ENCODE measurements around the gene FAM222B. TPM values are rescaled to one million over a fixed set of nuclear protein-coding genes. Genes with fewer than 3 reads are reported as not detected.

FAM222B gene
- total RNA-seq, 1 experiment from 2014 or later: 32.4 TPM

DNA sequence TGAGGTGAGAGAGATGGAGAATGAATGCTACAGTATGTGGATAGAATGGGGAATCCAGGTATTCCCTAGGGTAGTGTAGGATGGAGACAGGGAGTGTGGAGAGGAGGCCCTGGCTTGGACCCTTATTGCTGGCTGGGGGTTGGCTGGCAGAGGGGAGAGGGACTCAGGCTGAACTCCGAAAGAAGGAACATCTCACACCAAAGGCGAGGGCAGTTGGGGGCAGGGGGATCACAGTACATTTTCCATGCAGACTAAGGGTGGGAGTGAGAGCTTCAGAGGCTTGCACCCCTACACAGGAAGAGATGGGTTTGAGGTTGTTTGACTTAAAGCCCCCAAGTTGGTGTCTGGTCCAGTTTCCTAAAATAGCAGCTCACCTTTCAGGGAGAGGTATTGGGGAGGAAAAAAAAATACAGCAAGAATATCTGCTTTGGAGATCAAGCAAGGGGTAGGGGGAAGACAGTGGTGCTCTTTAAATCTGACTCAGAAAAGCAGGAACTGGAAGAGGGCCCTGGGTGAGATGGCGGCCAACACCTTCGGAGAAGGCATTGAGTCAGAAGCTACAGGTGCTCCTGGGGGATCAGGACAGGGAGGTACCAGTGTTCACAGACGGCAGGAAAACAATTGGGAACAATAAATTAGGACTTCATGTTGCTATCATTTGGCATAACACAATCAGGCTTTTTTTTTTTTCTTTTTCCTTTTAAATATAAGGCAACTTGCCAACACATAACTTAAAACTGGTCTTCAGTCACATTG lies 86.4 kb downstream of the FAM222B start:
- Histone ChIP-seq H3K36me3 (replicated peaks; ENCODE audit: control insufficient read depth, insufficient read depth, low read length) (peaks cover 22% of the 10 kb centered on the region), H3K4me3 (ENCODE audit: insufficient read depth, low read depth, low read length) (no peak overlapping the region), H3K27me3 (ENCODE audit: control insufficient read depth, insufficient read depth, low read length) (no peaks in the 10 kb centered on the region)
- no peak for DNase-seq

DNA sequence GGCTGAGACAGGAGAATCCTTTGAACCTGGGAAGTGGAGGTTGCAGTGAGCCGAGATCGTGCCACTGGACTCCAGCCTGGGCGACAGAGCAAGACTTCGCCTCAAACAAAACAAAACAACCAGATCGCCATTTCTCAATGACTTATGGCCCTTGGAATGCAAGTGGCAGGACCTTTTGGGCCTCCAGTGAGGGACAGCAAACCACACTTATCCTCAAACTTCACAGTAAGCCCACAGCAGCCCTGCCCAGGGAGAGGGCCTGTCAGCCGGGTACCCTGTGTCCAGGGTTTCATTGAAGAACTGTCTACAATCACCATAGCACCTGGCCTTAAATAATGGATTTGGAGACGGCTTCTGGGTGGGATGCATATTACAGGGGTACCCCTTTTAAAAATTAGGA lies 87.1 kb downstream of the FAM222B start:
- DNase-seq: no peak
- H3K36me3 ChIP-seq (replicated peaks; ENCODE audit: control insufficient read depth, insufficient read depth, low read length): peaks cover 28% of the 10 kb centered on the region

DNA sequence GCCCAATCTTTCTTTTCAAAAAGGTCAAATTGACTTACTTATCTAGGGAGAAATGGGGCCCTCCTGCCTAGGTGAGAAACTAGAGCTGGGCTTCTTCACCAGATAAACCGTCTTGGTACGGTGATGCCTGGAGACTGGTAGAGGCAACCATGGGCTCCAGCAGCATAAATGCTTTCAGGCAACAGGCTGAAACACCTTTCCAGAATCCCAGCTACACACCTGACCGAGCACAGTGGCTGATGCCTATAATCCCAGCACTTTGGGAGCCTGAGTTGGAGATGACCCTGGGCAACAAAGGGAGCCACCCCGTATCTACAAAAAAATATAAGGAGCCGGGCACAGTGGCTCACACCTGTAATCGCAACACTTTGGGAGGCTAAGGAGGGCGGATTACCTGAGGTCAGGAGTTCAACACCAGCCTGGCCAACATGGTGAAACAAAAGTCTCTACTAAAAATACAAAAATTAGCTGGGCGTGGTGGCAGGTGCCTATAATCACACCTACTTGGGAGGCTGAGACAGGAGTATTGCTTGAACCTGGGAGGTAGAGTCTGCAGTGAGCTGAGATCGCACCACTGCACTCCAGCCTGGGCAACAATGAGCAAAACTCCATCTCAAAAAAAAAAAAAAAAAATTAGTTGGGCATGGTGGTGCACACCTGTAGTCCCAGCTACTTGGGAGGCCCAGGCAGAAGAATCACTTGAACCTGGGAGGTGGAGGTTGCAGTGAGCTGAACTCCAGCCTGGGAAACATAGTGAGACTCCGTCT lies 90.8 kb downstream of the FAM222B start:
- Histone ChIP-seq H3K4me3 (ENCODE audit: insufficient read depth, low read depth, low read length) (no peak overlapping the region), H3K36me3 (replicated peaks; ENCODE audit: control insufficient read depth, insufficient read depth, low read length) (peaks cover 35% of the 10 kb centered on the region), H3K27me3 (ENCODE audit: control insufficient read depth, insufficient read depth, low read length) (no peaks in the 10 kb centered on the region)
- DNase-seq: no peak

More for the DNA sequence above, 87.1 kb downstream of the FAM222B start:
- no peaks in the 10 kb centered on the region for H3K27me3 ChIP-seq (ENCODE audit: control insufficient read depth, insufficient read depth, low read length)
- no peak overlapping the region for H3K4me3 ChIP-seq (ENCODE audit: insufficient read depth, low read depth, low read length)

DNA sequence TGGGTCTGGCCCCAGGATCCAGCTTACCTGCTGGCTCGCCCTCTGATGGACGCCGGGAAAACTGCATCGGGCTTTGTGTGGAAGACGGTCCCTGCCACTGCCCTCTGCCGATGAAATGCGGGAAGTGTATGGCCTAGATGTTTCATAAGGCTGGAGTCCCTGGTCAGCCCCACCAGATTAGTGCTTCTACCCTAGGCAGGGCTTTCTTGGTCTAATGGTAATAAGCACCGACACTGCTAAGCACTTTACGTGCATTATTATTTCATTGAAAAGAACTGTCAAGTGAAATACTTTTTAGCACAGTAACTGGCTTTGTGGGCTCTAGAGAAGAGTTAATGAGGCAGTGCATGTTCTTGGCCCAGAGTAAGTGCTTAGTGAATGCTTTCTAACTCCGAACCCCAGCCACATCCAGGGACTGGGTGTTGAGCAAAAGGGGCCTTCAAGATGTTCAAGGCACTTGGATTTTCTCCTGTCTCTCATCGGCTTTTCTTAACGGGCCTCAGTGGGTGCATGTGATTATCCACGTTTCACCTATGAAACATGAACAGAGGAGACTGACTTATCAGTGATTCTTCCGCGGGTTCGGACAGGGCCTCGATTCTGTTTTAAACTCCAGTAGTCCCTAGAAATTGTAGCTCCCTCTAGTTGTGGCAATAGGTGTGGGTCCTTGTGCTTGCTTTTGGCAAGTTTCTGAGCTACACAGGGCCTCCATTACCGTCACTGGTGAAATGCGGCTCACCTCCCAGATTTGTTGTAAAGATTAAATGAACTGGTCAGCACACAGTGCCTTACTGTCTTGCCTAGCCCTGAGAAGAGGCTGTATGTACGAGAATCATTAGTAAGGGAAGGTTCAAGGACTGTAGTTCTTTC lies 92.2 kb downstream of the FAM222B start:
- H3K36me3 ChIP-seq (replicated peaks; ENCODE audit: control insufficient read depth, insufficient read depth, low read length): peaks cover 41% of the 10 kb centered on the region
- H3K27me3 ChIP-seq (ENCODE audit: control insufficient read depth, insufficient read depth, low read length): no peaks in the 10 kb centered on the region
- H3K4me3 ChIP-seq (ENCODE audit: insufficient read depth, low read depth, low read length): no peak overlapping the region
- peak; percentile 86 for DNase-seq

DNA sequence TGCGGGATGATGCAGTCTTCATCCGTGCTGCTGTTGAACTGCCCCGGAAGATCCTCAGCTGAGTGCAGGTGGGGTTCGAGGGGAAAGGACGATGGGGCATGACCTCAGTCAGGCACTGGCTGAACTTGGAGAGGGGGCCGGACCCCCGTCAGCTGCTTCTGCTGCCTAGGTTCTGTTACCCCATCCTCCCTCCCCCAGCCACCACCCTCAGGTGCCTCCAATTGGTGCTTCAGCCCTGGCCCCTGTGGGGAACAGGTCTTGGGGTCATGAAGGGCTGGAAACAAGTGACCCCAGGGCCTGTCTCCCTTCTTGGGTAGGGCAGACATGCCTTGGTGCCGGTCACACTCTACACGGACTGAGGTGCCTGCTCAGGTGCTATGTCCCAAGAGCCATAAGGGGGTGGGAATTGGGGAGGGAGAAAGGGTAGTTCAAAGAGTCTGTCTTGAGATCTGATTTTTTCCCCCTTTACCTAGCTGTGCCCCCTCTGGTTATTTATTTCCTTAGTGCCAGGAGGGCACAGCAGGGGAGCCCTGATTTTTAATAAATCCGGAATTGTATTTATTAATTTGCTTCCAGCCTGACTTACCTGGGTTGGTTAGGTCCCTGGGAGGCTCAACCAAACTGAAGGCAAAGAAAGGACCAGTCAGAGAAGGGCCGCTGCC lies 92.9 kb downstream of the FAM222B start:
- Histone ChIP-seq H3K27me3 (ENCODE audit: control insufficient read depth, insufficient read depth, low read length) (no peaks in the 10 kb centered on the region), H3K4me3 (ENCODE audit: insufficient read depth, low read depth, low read length) (no peak overlapping the region), H3K36me3 (replicated peaks; ENCODE audit: control insufficient read depth, insufficient read depth, low read length) (peaks cover 41% of the 10 kb centered on the region)
- DNase-seq: no peak

DNA sequence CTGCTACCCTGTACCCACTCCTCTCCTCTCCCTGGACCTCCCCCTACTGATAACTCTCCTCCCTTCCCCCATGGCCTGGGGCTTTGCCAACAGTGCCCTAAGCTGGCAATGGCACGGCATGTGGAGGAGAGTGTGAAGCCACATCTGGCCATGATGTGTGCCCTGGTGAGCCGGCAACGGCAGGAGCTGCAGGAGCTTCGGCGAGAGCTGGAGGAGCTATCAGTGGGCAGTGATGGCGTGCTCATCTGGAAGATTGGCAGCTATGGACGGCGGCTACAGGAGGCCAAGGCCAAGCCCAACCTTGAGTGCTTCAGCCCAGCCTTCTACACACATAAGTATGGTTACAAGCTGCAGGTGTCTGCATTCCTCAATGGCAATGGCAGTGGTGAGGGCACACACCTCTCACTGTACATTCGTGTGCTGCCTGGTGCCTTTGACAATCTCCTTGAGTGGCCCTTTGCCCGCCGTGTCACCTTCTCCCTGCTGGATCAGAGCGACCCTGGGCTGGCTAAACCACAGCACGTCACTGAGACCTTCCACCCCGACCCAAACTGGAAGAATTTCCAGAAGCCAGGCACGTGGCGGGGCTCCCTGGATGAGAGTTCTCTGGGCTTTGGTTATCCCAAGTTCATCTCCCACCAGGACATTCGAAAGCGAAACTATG lies 93.6 kb downstream of the FAM222B start:
- DNase-seq: no peak
- no peaks in the 10 kb centered on the region for H3K27me3 ChIP-seq (ENCODE audit: control insufficient read depth, insufficient read depth, low read length)
- H3K4me3 ChIP-seq (ENCODE audit: insufficient read depth, low read depth, low read length): no peak overlapping the region
- H3K36me3 ChIP-seq (replicated peaks; ENCODE audit: control insufficient read depth, insufficient read depth, low read length): peaks cover 41% of the 10 kb centered on the region

DNA sequence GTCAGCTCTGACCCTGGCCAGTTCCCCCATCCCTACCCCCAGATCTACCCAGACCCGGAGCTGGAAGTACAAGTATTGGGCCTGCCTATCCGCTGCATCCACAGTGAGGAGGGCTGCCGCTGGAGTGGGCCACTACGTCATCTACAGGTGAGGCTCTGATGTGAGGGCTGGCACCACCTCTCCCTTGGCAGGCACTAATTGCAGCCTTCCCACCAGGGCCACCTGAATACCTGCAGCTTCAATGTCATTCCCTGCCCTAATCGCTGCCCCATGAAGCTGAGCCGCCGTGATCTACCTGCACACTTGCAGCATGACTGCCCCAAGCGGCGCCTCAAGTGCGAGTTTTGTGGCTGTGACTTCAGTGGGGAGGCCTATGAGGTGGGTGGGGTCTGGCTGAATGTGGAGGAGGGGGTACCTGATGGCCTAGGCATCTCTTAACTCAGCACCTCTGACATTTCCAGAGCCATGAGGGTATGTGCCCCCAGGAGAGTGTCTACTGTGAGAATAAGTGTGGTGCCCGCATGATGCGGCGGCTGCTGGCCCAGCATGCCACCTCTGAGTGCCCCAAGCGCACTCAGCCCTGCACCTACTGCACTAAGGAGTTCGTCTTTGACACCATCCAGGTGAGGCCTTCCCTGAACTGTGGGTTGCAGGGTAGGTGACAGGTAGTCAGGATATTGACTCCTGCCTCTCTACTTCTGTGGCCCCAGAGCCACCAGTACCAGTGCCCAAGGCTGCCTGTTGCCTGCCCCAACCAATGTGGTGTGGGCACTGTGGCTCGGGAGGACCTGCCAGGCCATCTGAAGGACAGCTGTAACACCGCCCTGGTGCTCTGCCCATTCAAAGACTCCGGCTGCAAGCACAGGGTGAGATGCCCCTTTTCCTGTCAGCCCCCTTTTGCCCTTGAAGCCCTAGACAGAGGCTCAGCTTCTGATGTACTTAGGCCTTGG lies 94.5 kb downstream of the FAM222B start:
- DNase-seq: no peak
- no peak overlapping the region for H3K4me3 ChIP-seq (ENCODE audit: insufficient read depth, low read depth, low read length)
- no peaks in the 10 kb centered on the region for H3K27me3 ChIP-seq (ENCODE audit: control insufficient read depth, insufficient read depth, low read length)
- peaks cover 41% of the 10 kb centered on the region for H3K36me3 ChIP-seq (replicated peaks; ENCODE audit: control insufficient read depth, insufficient read depth, low read length)

DNA sequence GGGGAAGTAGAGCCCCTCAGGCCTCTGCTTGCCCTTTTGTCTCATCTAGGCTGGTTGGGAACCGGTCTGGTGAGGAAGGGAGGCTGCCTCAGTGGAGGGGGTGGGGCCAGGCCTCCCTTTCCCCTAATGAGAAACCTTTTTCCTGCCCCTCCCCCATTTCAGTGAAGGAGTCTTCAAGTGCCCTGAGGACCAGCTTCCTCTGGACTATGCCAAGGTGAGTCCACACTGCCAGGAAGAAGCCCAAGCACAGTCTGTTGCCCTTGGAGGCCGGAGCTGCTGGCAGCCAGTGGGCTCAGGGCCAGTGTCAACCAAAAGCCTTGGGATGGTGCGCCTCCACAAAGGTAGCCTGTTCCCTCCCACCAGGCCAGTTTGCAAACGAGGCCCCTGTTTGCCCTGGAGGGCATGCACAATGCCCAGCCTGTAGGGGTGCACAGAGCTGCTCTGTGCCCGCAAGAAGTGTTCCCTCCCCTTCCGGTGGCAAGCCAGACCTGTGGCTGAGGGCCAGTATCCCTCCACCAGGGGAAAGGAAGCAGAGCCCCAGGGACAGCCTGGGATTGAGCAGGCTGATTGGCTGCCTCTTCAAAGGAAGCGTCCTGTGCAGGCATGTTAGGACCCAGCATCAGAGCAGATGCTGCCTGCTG lies 95.4 kb downstream of the FAM222B start:
- peak; percentile 63 for DNase-seq
- Histone ChIP-seq H3K4me3 (ENCODE audit: insufficient read depth, low read depth, low read length) (no peak overlapping the region), H3K36me3 (replicated peaks; ENCODE audit: control insufficient read depth, insufficient read depth, low read length) (peaks cover 41% of the 10 kb centered on the region), H3K27me3 (ENCODE audit: control insufficient read depth, insufficient read depth, low read length) (no peaks in the 10 kb centered on the region)

DNA sequence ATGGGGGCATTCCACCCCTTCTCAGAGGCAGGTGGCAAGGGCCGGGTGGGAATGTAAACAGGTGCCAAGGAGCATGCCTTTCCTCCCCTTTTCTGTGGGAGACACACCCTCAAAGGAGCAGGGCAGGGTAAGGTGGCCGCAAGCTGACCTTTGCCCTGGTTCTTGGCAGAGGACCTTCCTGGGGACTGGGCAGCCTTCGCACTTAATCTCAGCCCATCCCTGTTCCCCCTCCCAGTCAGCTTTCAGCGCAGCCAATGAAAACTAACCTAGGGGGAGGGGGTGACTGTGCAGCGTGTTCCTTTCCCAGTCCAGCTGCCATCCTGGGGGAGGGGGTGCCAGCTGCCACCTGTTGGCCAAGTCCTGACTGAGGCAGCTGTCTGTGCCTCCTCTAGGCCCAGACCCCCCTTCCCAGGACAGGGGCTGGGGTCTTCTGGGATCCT lies 96.0 kb downstream of the FAM222B start:
- H3K36me3 ChIP-seq (replicated peaks; ENCODE audit: control insufficient read depth, insufficient read depth, low read length): peaks cover 41% of the 10 kb centered on the region
- H3K27me3 ChIP-seq (ENCODE audit: control insufficient read depth, insufficient read depth, low read length): no peaks in the 10 kb centered on the region
- DNase-seq: peak; percentile 73
- H3K4me3 ChIP-seq (ENCODE audit: insufficient read depth, low read depth, low read length): no peak overlapping the region

DNA sequence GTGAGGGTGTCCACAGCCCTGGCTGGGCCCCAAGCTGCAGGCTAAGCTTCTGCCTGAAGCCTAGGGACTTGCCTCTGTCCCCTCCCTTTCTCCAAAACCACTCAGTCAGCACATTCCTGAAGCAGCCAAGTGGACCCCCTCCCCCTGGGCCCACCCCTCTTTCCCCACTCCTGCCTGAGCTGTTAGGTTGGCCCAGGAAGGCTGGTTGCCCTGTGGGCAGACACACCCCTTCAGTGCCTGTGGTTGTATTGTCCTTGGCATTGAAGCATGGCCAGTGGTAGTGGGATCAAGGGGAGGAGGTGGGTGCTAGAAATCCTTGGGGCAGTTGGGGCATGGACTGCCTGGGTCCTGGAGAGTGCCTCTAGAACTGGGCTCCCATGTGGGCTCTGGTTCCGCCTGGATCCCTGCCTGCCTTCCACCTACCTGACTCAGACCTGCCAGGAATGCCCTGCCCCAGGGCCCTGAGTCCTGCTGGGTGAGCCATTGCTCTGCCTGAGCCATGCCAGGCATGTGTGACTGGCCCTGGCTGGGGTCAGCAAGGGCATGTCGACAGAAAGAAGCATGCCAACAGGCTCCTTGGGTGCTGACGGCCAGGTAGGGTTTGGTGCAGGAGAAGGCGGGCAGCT lies 96.7 kb downstream of the FAM222B start:
- Histone ChIP-seq H3K27me3 (ENCODE audit: control insufficient read depth, insufficient read depth, low read length) (no peaks in the 10 kb centered on the region), H3K4me3 (ENCODE audit: insufficient read depth, low read depth, low read length) (peak overlapping the region; percentile 90), H3K36me3 (replicated peaks; ENCODE audit: control insufficient read depth, insufficient read depth, low read length) (peaks cover 39% of the 10 kb centered on the region)
- peak; percentile 69 for DNase-seq

DNA sequence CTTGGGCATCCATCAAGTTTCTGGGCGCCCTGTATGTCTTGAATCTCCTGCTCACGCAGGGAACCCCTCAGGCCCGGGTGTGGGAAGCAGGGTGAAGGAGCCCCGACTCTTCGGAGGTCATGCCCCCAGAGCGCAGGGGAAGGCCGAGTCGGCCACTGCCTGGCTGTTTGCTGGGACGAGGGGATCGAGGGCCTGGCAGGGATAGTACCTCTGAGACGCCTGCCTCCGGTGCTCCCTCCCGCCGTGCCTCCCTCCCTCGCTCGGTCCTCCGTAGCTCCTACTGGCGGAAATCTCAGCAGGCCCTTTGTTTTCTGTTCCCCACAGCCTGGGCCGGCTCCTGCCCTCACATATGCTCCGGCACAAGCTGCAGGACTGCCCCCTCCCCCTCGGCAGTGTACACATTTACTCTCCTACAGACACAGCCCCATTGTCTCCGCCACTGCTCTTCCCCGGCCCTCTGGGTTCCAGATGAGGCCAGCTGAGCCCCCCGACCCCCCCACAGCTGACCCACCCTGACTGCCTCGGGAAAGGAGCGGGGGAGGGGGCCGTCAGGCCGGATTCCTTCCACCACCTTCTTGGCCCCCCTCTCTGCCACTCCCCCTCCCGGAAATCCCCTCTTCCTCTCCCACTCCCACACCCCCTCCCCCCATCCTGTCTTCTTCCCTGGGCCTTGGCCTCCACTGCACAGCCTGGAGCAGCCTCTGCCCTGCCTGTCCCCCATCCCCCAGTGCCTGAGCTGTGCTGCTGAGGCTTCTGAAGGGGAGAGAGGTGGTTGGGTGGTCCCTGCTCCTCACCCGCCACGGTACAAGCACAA lies 97.4 kb downstream of the FAM222B start:
- peaks cover 36% of the 10 kb centered on the region for H3K36me3 ChIP-seq (replicated peaks; ENCODE audit: control insufficient read depth, insufficient read depth, low read length)
- peak overlapping the region; percentile 90 for H3K4me3 ChIP-seq (ENCODE audit: insufficient read depth, low read depth, low read length)
- no peaks in the 10 kb centered on the region for H3K27me3 ChIP-seq (ENCODE audit: control insufficient read depth, insufficient read depth, low read length)
- DNase-seq: peak; percentile 83
